Neuronal stem cell (in vitro differentiated cells): ENCODE data around the gene CACTIN.

Source experiments
- DNase-seq: peaks from one replicate; pipeline ENCODE4 v3.0.0-alpha.2; 2013; ENCODE audit warnings: low spot score
- H2AFZ ChIP-seq: one replicate; pipeline ENCODE4 v1.6.1; 2013; ENCODE audit warnings: mild to moderate bottlenecking, low read length, inconsistent platforms
- H2AK5ac ChIP-seq: 2 replicates; pipeline ENCODE4 v1.6.1; 2013; ENCODE audit warnings: low read depth, mild to moderate bottlenecking, inconsistent platforms, low read length, moderate library complexity, mixed read lengths
- H2BK120ac ChIP-seq: 2 replicates; pipeline ENCODE4 v1.6.1; 2013; ENCODE audit warnings: low read depth, mild to moderate bottlenecking, inconsistent platforms, low read length, moderate library complexity, mixed read lengths
- H2BK12ac ChIP-seq: one replicate; pipeline ENCODE4 v1.6.1; 2013; ENCODE audit warnings: low read length, inconsistent platforms
- H2BK15ac ChIP-seq: 2 replicates; pipeline ENCODE4 v1.6.1; 2013; ENCODE audit warnings: mild to moderate bottlenecking, low read length, inconsistent platforms, mixed read lengths
- H2BK5ac ChIP-seq: one replicate; pipeline ENCODE4 v1.6.1; 2013; ENCODE audit warnings: inconsistent platforms, mild to moderate bottlenecking, low read length, moderate library complexity
- H3K14ac ChIP-seq: one replicate; pipeline ENCODE4 v1.6.1; 2013; ENCODE audit warnings: low read length, inconsistent platforms
- H3K18ac ChIP-seq: 2 replicates; pipeline ENCODE4 v1.6.1; 2013; ENCODE audit warnings: low read length, inconsistent platforms
- H3K23ac ChIP-seq: 2 replicates; pipeline ENCODE4 v1.6.1; 2013; ENCODE audit warnings: low read depth, mild to moderate bottlenecking, mixed read lengths, low read length, inconsistent platforms; ENCODE audit not compliant: poor library complexity
- H3K27ac ChIP-seq: replicated peaks from 3 replicates; pipeline ENCODE4 v1.5.1; 2013; ENCODE audit warnings: low read length, inconsistent platforms
- H3K27me3 ChIP-seq, 3 experiments: 2 replicates each; pipeline ENCODE4 v1.6.1; 2013; ENCODE audit warnings: low read length in 3 of 3, mild to moderate bottlenecking in 2 of 3, inconsistent platforms in 1 of 3, low read depth in 1 of 3, mixed read lengths in 1 of 3, moderate library complexity in 1 of 3; ENCODE audit not compliant: control insufficient read depth in 3 of 3, insufficient read depth in 3 of 3
- H3K36me3 ChIP-seq, 2 donors: replicated peaks in 1 of 2; 2 replicates each; pipeline ENCODE4 v1.6.1; 2013; ENCODE audit warnings: low read length in 2 of 2; ENCODE audit not compliant: control insufficient read depth in 2 of 2, insufficient read depth in 2 of 2
- H3K4ac ChIP-seq: 2 replicates; pipeline ENCODE4 v1.6.1; 2013; ENCODE audit warnings: inconsistent platforms, mild to moderate bottlenecking, low read length, moderate library complexity
- H3K4me1 ChIP-seq, 2 donors: 1 replicate in 1 of 2; 2 replicates in 1 of 2; pipeline ENCODE4 v1.6.1; 2013; ENCODE audit warnings: low read length in 2 of 2, low read depth in 1 of 2; ENCODE audit not compliant: control insufficient read depth in 2 of 2, insufficient read depth in 1 of 2
- H3K4me2 ChIP-seq: one replicate; pipeline ENCODE4 v1.6.1; 2013; ENCODE audit warnings: mild to moderate bottlenecking, low read length, inconsistent platforms; ENCODE audit not compliant: insufficient read depth, poor library complexity, severe bottlenecking
- H3K4me3 ChIP-seq, 2 donors: 2 replicates each; pipeline ENCODE4 v1.5.1; 2013; ENCODE audit warnings: low read length in 2 of 2, mild to moderate bottlenecking in 2 of 2, inconsistent platforms in 1 of 2, moderate library complexity in 1 of 2
- H3K79me1 ChIP-seq: one replicate; pipeline ENCODE4 v1.6.1; 2013; ENCODE audit warnings: low read depth, mild to moderate bottlenecking, inconsistent platforms, low read length, moderate library complexity
- H3K9ac ChIP-seq: one replicate; pipeline ENCODE4 v1.6.1; 2013; ENCODE audit warnings: mild to moderate bottlenecking, low read depth, low read length, inconsistent platforms; ENCODE audit not compliant: poor library complexity
- H3K9me3 ChIP-seq, 2 donors: replicated peaks in 1 of 2; 2 replicates each; pipeline versions ENCODE3 to v1.6.1; 2013; ENCODE audit warnings: low read length in 2 of 2, mild to moderate bottlenecking in 2 of 2, inconsistent platforms in 1 of 2, low read depth in 1 of 2, mixed read lengths in 1 of 2, moderate library complexity in 1 of 2; ENCODE audit not compliant: control insufficient read depth in 2 of 2, insufficient read depth in 1 of 2
- H4K8ac ChIP-seq: one replicate; pipeline ENCODE4 v1.6.1; 2013; ENCODE audit warnings: low read depth, mild to moderate bottlenecking, inconsistent platforms, low read length, moderate library complexity
- H4K91ac ChIP-seq: one replicate; pipeline ENCODE4 v1.6.1; 2013; ENCODE audit warnings: low read length, low read depth, mild to moderate bottlenecking, inconsistent platforms; ENCODE audit not compliant: poor library complexity
- WGBS, 2 donors: extraction: QIAGEN DNeasy Blood & Tissue Kit; methylation state at CpG; one replicate each; pipeline ENCODE4 v1.1.7; 2013; ENCODE audit warnings: missing lambda C conversion rate in 2 of 2, mixed read lengths in 1 of 2; ENCODE audit not compliant: insufficient read length in 2 of 2, insufficient replicate concordance in 1 of 2; ENCODE audit errors: extremely low coverage in 2 of 2; 5-methylcytosine and 5-hydroxymethylcytosine counted together

Gene CACTIN

GRCh38 chr19:3573858-3574637 is 52.5 kb downstream of the CACTIN start:
- H3K27me3 ChIP-seq = peaks cover 0 to 22% (median 0%) of the 10 kb centered on the region in 3 experiments
- peak overlapping the region; percentile 92 for H3K18ac ChIP-seq
- H3K14ac ChIP-seq = no peak overlapping the region
- peak overlapping the region; percentile 92 for H2AK5ac ChIP-seq
- no peaks in the 10 kb centered on the region for H3K9me3 ChIP-seq
- H2BK15ac ChIP-seq = no peak overlapping the region
- DNase-seq = peak; percentile 88
- H2BK12ac ChIP-seq = no peak overlapping the region
- no peak overlapping the region for H3K4ac ChIP-seq
- peak overlapping the region; percentile 50 to 94 for H3K4me3 ChIP-seq
- no peak overlapping the region for H2BK5ac ChIP-seq
- peaks cover 5 to 17% of the 10 kb centered on the region in 2 donors for H3K4me1 ChIP-seq
- H2AFZ ChIP-seq = peak overlapping the region; percentile 85
- H3K23ac ChIP-seq = peak overlapping the region; percentile 65
- peaks cover 3% of the 10 kb centered on the region for H3K79me1 ChIP-seq
- no CpG with 5 or more reads among the region's 55 CpGs for WGBS, 2 donors
- H3K36me3 ChIP-seq = peaks cover 9 to 19% of the 10 kb centered on the region in 2 donors
- no peak overlapping the region for H3K27ac ChIP-seq
- H4K91ac ChIP-seq = no peak overlapping the region
- H4K8ac ChIP-seq = no peak overlapping the region
- no peak overlapping the region for H2BK120ac ChIP-seq
- H3K4me2 ChIP-seq = peak overlapping the region; percentile 97
- H3K9ac ChIP-seq = peak overlapping the region; percentile 12

- Histone ChIP-seq H4K91ac (no peak overlapping the region), H3K27me3 (peaks cover 0 to 17% (median 0%) of the 10 kb centered on the region in 3 experiments)
Measured at GRCh38 chr19:3573162-3573857, 53.3 kb downstream of the CACTIN start.

GRCh38 chr19:3572855-3573161 is 53.8 kb downstream of the CACTIN start, which contains the start of gene HMG20B:
HMG20B (plus strand) TSS chr19:3572944; CDS start chr19:3573310, 366 bp downstream.
- no CpG with 5 or more reads among the region's 30 CpGs for WGBS, 2 donors
- H3K9me3 ChIP-seq = no peaks in the 10 kb centered on the region

More at GRCh38 chr19:3573162-3573857, 53.3 kb downstream of the CACTIN start:
- Histone ChIP-seq H3K14ac (peak overlapping the region; percentile 38), H3K27ac (no peak overlapping the region), H2BK120ac (no peak overlapping the region), H3K9ac (peak overlapping the region; percentile 96), H3K79me1 (peaks cover 3% of the 10 kb centered on the region), H3K4me3 (peak overlapping the region; percentile 94 to 98), H3K9me3 (no peaks in the 10 kb centered on the region), H3K4me1 (peaks cover 5 to 17% of the 10 kb centered on the region in 2 donors), H2BK5ac (peak overlapping the region; percentile 93), H2BK12ac (no peak overlapping the region), H2BK15ac (peak overlapping the region; percentile 71), H2AFZ (peak overlapping the region; percentile 85), H3K23ac (peak overlapping the region; percentile 65), H3K18ac (peak overlapping the region; percentile 97), H3K36me3 (peaks cover 9 to 19% of the 10 kb centered on the region in 2 donors), H3K4me2 (peak overlapping the region; percentile 97), H3K4ac (peak overlapping the region; percentile 37), H4K8ac (no peak overlapping the region), H2AK5ac (peak overlapping the region; percentile 92)
- WGBS, 2 donors = no CpG with 5 or more reads among the region's 60 CpGs
- DNase-seq = no peak

More at GRCh38 chr19:3572855-3573161, 53.8 kb downstream of the CACTIN start, which contains the start of gene HMG20B:
- DNase-seq = no peak
- peak within 1 kb of the TSS; percentile 37 for H3K4ac ChIP-seq
- peaks cover 9 to 19% of the 10 kb centered on the region in 2 donors for H3K36me3 ChIP-seq
- peak within 1 kb of the TSS; percentile 65 for H3K23ac ChIP-seq
- H2AFZ ChIP-seq = peak within 1 kb of the TSS; percentile 96
- H3K14ac ChIP-seq = peak within 1 kb of the TSS; percentile 38
- H4K8ac ChIP-seq = no peak within 1 kb of the TSS
- H3K4me1 ChIP-seq = peaks cover 5 to 17% of the 10 kb centered on the region in 2 donors
- peak within 1 kb of the TSS; percentile 42 for H3K27ac ChIP-seq
- H2BK15ac ChIP-seq = peak within 1 kb of the TSS; percentile 71
- peak within 1 kb of the TSS; percentile 94 to 98 for H3K4me3 ChIP-seq
- peak within 1 kb of the TSS; percentile 97 for H3K4me2 ChIP-seq
- H4K91ac ChIP-seq = no peak within 1 kb of the TSS
- H3K27me3 ChIP-seq = peaks cover 0 to 12% (median 0%) of the 10 kb centered on the region in 3 experiments
- H2AK5ac ChIP-seq = peak within 1 kb of the TSS; percentile 92
- peak within 1 kb of the TSS; percentile 97 for H3K18ac ChIP-seq
- H2BK12ac ChIP-seq = no peak within 1 kb of the TSS
- peak within 1 kb of the TSS; percentile 96 for H3K9ac ChIP-seq
- H3K79me1 ChIP-seq = peaks cover 3% of the 10 kb centered on the region
- no peak within 1 kb of the TSS for H2BK120ac ChIP-seq
- H2BK5ac ChIP-seq = peak within 1 kb of the TSS; percentile 93
